Body of pancreas (tissue), 4 donors: ENCODE results near the gene PPP3R1. TPM values are rescaled to one million over a fixed set of nuclear protein-coding genes. Genes with fewer than 3 reads are reported as not detected.

ENCODE experiments used
- ATAC-seq: fragments of 150-250 bp; one replicate; pipeline ENCODE4 v1.9.1; 2016
- DNase-seq, 4 donors: peaks; one replicate each; pipeline ENCODE4 v3.0.0-alpha.2; 2019
- H3K27ac ChIP-seq, 4 donors: fragments of 200-600 bp; sonication (generic); 1 replicate in 3 of 4; 2 replicates in 1 of 4; pipeline versions ENCODE4 v1.5.1 to v1.6.1; 2016 to 2019; ENCODE audit warnings: mild to moderate bottlenecking in 1 of 4, mixed read lengths in 1 of 4, moderate library complexity in 1 of 4
- H3K27me3 ChIP-seq, 2 donors: fragments of 200-600 bp; sonication (generic); one replicate each; pipeline ENCODE4 v1.6.0; 2016; ENCODE audit warnings: mild to moderate bottlenecking in 1 of 2
- H3K36me3 ChIP-seq, 2 donors: fragments of 200-600 bp; sonication (generic); replicated peaks in 1 of 2; 2 replicates each; pipeline ENCODE4 v1.5.1; 2016; ENCODE audit warnings: low read depth in 2 of 2; ENCODE audit not compliant: insufficient read depth in 1 of 2
- H3K4me1 ChIP-seq: fragments of 200-600 bp; sonication (generic); one replicate; pipeline ENCODE4 v1.6.0; 2016
- H3K4me3 ChIP-seq, 2 donors: fragments of 200-600 bp; sonication (generic); 1 replicate in 1 of 2; 2 replicates in 1 of 2; pipeline ENCODE4 v1.5.1; 2016 to 2019
- H3K9me3 ChIP-seq, 3 donors: fragments of 200-600 bp; sonication (generic); 1 replicate in 2 of 3; 2 replicates in 1 of 3; pipeline ENCODE4 v1.5.1; 2016
- CTCF ChIP-seq, 7 experiments: fragments of 450-650 bp in 4 of 7; fragments of 200-600 bp in 3 of 7; sonication (generic) in 3 of 7; IDR thresholded peaks; one replicate each; pipeline ENCODE4 v1.5.1; 2016 to 2019; ENCODE audit warnings: antibody characterized with exemption in 7 of 7
- POLR2A ChIP-seq, 3 donors: fragments of 450-650 bp; IDR thresholded peaks; one replicate each; pipeline ENCODE4 v1.6.1; 2016; ENCODE audit warnings: antibody characterized with exemption in 3 of 3, mild to moderate bottlenecking in 2 of 3
- WGBS, 2 donors: methylation state at CpG; one replicate each; pipeline ENCODE4 v1.1.5; 2017; 5-methylcytosine and 5-hydroxymethylcytosine counted together
- intact Hi-C: fragments of 100-400 bp; cut with DNase I; formaldehyde crosslinking; loops from one replicate; pipeline ENCODE4 v1.15.1; 2023
- total RNA-seq, 2 donors: library from RNA; depleted of rRNA; stranded (reverse); fragments of >200 nt; gene quantifications; one replicate each; pipeline ENCODE4 v1.1.0, GENCODE V29; 2016

The PPP3R1 gene
- total RNA-seq, 2 donors from 2014 or later: 11.2 to 15.6 TPM

- DNase-seq: no peak
- H3K4me1 ChIP-seq: peaks cover 44% of the 10 kb centered on the region
- no peaks in the 10 kb centered on the region for H3K36me3 ChIP-seq
- no peak for TF ChIP-seq CTCF (IDR thresholded peaks at IDR 0.05)
- no peak for TF ChIP-seq POLR2A (IDR thresholded peaks at IDR 0.05)
- H3K9me3 ChIP-seq: no peaks in the 10 kb centered on the region
- H3K4me3 ChIP-seq: no peak overlapping the region
- H3K27ac ChIP-seq: no peak overlapping the region
- intact Hi-C loops: no loop called here
- WGBS, 2 donors: 28 to 47% methylated on average over 2 of the region's 2 CpGs
- H3K27me3 ChIP-seq: no peaks in the 10 kb centered on the region
- ATAC-seq: no peak
Measured at GRCh38 chr2:68223419-68223818, 28.9 kb downstream of the PPP3R1 start.

GRCh38 chr2:68222287-68222686 lies 30.0 kb downstream of the PPP3R1 start:
- Histone ChIP-seq H3K4me1 (peaks cover 52% of the 10 kb centered on the region), H3K36me3 (no peaks in the 10 kb centered on the region), H3K4me3 (no peak overlapping the region), H3K9me3 (no peaks in the 10 kb centered on the region), H3K27me3 (no peaks in the 10 kb centered on the region), H3K27ac (no peak overlapping the region)
- WGBS, 2 donors: 92 to 100% methylated on average over 1 of the region's 1 CpG
- intact Hi-C loops: no loop called here
- ATAC-seq: no peak
- DNase-seq: no peak
- no peak for TF ChIP-seq POLR2A (IDR thresholded peaks at IDR 0.05)
- no peak for TF ChIP-seq CTCF (IDR thresholded peaks at IDR 0.05)

GRCh38 chr2:68218343-68218901 lies 33.9 kb downstream of the PPP3R1 start:
- H3K27me3 ChIP-seq: no peaks in the 10 kb centered on the region
- H3K36me3 ChIP-seq: no peaks in the 10 kb centered on the region
- DNase-seq (no peak), ATAC-seq (no peak)
- peaks cover 43% of the 10 kb centered on the region for H3K4me1 ChIP-seq
- TF ChIP-seq CTCF (IDR thresholded peaks at IDR 0.05) (no peak), POLR2A (IDR thresholded peaks at IDR 0.05) (no peak)
- WGBS, 2 donors: 13 to 16% methylated on average over 1 of the region's 1 CpG
- no peak overlapping the region for H3K4me3 ChIP-seq
- H3K27ac ChIP-seq: no peak overlapping the region
- intact Hi-C loops: no loop called here
- H3K9me3 ChIP-seq: no peaks in the 10 kb centered on the region

- ATAC-seq: no peak
- no peak for DNase-seq
- no peak overlapping the region for H3K27ac ChIP-seq
- intact Hi-C loops: no loop called here
- no peak for TF ChIP-seq CTCF (IDR thresholded peaks at IDR 0.05)
- TF ChIP-seq POLR2A (IDR thresholded peaks at IDR 0.05): no peak
- H3K27me3 ChIP-seq: no peaks in the 10 kb centered on the region
- H3K9me3 ChIP-seq: no peaks in the 10 kb centered on the region
- H3K4me1 ChIP-seq: peaks cover 39% of the 10 kb centered on the region
- H3K36me3 ChIP-seq: no peaks in the 10 kb centered on the region
- no peak overlapping the region for H3K4me3 ChIP-seq
- 31 to 37% methylated on average over 3 of the region's 3 CpGs for WGBS, 2 donors
Measured at GRCh38 chr2:68217729-68218128, 34.6 kb downstream of the PPP3R1 start.
